BJ (cell line): ENCODE measurements around the gene PTCD1. TPM values are rescaled to one million over a fixed set of nuclear protein-coding genes. Genes with fewer than 3 reads are reported as not detected.

Experiments used
- CTCF ChIA-PET: fragments of 350-600 bp; formaldehyde crosslinking; extraction: SDS; loops from one replicate; lab custom pipeline; 2021; ENCODE audit warnings: antibody characterized with exemption, inconsistent platforms; lab: Yijun Ruan, JAX
- POLR2A ChIA-PET: fragments of 300-600 bp; sonication (Branson Sonifier 250); formaldehyde crosslinking; extraction: SDS; loops from one replicate; lab custom pipeline; 2021; ENCODE audit warnings: antibody characterized with exemption; lab: Charles Lee
- DNase-seq: peaks from one replicate; pipeline ENCODE4 v3.0.0-alpha.2; 2011; ENCODE audit warnings: low read depth
- H3K27me3 ChIP-seq: 2 replicates; pipeline ENCODE4 v1.6.0; 2011; ENCODE audit warnings: low read length; ENCODE audit not compliant: control insufficient read depth, insufficient read depth
- H3K36me3 ChIP-seq: 2 replicates; pipeline ENCODE4 v1.5.1; 2011; ENCODE audit warnings: low read length; ENCODE audit not compliant: control insufficient read depth, insufficient read depth
- H3K4me3 ChIP-seq: 2 replicates; pipeline ENCODE4 v1.5.1; 2011; ENCODE audit warnings: low read depth, mild to moderate bottlenecking, control low read depth, low read length
- polyA plus RNA-seq: library from polyadenylated mRNA; depleted of rRNA; stranded (reverse); fragments of >200 nt; gene quantifications from 2 replicates; pipeline ENCODE4 v1.2.3, GENCODE V29; 2011
- TF ChIP-seq, protein P1 (sequence below): IDR thresholded peaks from 2 replicates; pipeline ENCODE4 v1.5.1; 2011; ENCODE audit warnings: low read depth, mild to moderate bottlenecking, control low read depth, inconsistent platforms, low read length, moderate library complexity; ENCODE audit not compliant: insufficient read depth

Gene PTCD1
- polyA plus RNA-seq, 1 experiment = 3.5 TPM

DNA sequence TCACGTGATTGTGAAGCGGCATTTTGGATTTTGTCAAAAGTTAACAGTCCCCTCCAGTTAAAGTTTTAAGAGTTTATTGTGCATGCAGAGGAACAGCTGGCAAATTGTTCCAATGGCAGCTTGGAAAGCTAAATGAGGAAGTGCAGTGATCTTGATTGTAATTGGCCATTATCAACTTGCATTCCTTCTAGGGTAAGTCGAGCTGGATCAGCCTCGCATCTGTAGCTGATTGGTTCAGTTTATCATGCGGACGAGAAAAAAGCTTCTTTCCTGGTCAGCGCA lies 34.7 kb upstream of the PTCD1 start:
- POLR2A ChIA-PET = interaction anchor here (0.5 kb wide), 1 partner anchor 25 kb away, joined by 3 read pairs; no protein-coding TSS in a partner anchor
- Histone ChIP-seq H3K36me3 (no peaks in the 10 kb centered on the region), H3K4me3 (peak overlapping the region; percentile 75), H3K27me3 (no peaks in the 10 kb centered on the region)
- TF ChIP-seq, protein P1, sequence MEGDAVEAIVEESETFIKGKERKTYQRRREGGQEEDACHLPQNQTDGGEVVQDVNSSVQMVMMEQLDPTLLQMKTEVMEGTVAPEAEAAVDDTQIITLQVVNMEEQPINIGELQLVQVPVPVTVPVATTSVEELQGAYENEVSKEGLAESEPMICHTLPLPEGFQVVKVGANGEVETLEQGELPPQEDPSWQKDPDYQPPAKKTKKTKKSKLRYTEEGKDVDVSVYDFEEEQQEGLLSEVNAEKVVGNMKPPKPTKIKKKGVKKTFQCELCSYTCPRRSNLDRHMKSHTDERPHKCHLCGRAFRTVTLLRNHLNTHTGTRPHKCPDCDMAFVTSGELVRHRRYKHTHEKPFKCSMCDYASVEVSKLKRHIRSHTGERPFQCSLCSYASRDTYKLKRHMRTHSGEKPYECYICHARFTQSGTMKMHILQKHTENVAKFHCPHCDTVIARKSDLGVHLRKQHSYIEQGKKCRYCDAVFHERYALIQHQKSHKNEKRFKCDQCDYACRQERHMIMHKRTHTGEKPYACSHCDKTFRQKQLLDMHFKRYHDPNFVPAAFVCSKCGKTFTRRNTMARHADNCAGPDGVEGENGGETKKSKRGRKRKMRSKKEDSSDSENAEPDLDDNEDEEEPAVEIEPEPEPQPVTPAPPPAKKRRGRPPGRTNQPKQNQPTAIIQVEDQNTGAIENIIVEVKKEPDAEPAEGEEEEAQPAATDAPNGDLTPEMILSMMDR = no peak
- peak; percentile 21 for DNase-seq
- CTCF ChIA-PET = no interaction called here

GRCh38 chr7:99472561-99473314 lies 34.1 kb upstream of the PTCD1 start, which contains the start of gene ZNF789:
TSS of gene ZNF789 (plus strand) at chr7:99472890. CDS start at chr7:99476457, 3,567 bp downstream.
- Histone ChIP-seq H3K27me3 (no peaks in the 10 kb centered on the region), H3K36me3 (no peaks in the 10 kb centered on the region), H3K4me3 (peak within 1 kb of the TSS; percentile 75)
- POLR2A ChIA-PET = no interaction called here
- DNase-seq = peak; percentile 67
- CTCF ChIA-PET = no interaction called here
- TF ChIP-seq, protein P1 = 0 out of 2 replicates have a peak, but pooled peaks have one; percentile 7

GRCh38 chr7:99469381-99470065 lies 30.9 kb upstream of the PTCD1 start:
- H3K36me3 ChIP-seq = no peaks in the 10 kb centered on the region
- H3K27me3 ChIP-seq = no peaks in the 10 kb centered on the region
- ChIA-PET POLR2A (no interaction called here), CTCF (interaction anchor here (0.6 to 0.7 kb wide), 2 partner anchors 27 to 733 kb away, joined by 3 read pairs; no protein-coding TSS in a partner anchor)
- DNase-seq = no peak
- TF ChIP-seq, protein P1 = no peak
- H3K4me3 ChIP-seq = no peak overlapping the region

DNA sequence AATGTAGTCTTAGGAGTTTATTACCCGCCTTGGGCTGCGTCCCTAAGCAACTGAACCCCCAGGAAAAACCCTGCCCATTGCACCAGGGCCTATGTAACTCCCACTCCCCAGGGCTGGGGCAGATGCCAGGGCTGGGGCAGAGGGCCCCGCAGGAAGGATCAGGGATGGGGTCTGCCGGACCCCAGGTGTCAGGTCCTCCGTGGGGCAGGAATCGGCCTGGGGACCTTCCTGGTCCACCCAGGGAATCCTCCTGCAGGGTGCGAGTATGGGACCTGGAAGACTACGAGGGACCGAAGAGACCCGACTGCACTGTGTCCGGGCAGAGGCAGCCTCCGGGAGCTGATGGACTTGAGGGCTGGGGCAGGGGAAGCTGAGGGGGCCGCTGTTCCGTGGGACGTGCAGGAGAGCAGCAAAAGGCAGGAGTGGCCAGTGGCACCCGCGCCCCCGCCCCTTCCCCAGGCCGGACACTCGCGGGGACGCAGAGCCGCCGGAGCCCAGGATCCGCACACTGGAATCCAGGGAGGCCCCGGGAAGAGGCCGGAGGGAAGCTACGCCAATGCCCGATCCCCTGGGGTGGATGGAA lies 29.8 kb upstream of the PTCD1 start:
- peaks cover 1% of the 10 kb centered on the region; the same call in 1 of the 2 replicates for H3K36me3 ChIP-seq
- POLR2A ChIA-PET = no interaction called here

GRCh38 chr7:99465421-99465768 lies 26.8 kb upstream of the PTCD1 start:
- TF ChIP-seq, protein P1 = no peak
- Histone ChIP-seq H3K36me3 (peaks cover 4% of the 10 kb centered on the region), H3K4me3 (peak overlapping the region; percentile 74), H3K27me3 (no peaks in the 10 kb centered on the region)
- CTCF ChIA-PET = no interaction called here
- DNase-seq = no peak
- POLR2A ChIA-PET = interaction anchor here (0.7 kb wide), 1 partner anchor 1346 kb away, joined by 3 read pairs; no protein-coding TSS in a partner anchor

More for the DNA sequence above, 29.8 kb upstream of the PTCD1 start:
- TF ChIP-seq, protein P1 = no peak
- DNase-seq = no peak
- no peaks in the 10 kb centered on the region for H3K27me3 ChIP-seq
- H3K4me3 ChIP-seq = no peak overlapping the region
- CTCF ChIA-PET = no interaction called here
